ENCODE measurements around the gene ZNF598. TPM values are rescaled to one million over a fixed set of nuclear protein-coding genes. Genes with fewer than 3 reads are reported as not detected.
A peak's percentile ranks its signal among the peaks of the same experiment; 100 is the strongest.
"Not testable (repeated sequence)": the region's sequence is repeated elsewhere in the genome, so short reads cannot be mapped to it uniquely, and the experiment has no call there.

The ZNF598 gene
- total RNA-seq, 2 donors from 2014 or later, result 65.8 to 68.5 TPM

DNA sequence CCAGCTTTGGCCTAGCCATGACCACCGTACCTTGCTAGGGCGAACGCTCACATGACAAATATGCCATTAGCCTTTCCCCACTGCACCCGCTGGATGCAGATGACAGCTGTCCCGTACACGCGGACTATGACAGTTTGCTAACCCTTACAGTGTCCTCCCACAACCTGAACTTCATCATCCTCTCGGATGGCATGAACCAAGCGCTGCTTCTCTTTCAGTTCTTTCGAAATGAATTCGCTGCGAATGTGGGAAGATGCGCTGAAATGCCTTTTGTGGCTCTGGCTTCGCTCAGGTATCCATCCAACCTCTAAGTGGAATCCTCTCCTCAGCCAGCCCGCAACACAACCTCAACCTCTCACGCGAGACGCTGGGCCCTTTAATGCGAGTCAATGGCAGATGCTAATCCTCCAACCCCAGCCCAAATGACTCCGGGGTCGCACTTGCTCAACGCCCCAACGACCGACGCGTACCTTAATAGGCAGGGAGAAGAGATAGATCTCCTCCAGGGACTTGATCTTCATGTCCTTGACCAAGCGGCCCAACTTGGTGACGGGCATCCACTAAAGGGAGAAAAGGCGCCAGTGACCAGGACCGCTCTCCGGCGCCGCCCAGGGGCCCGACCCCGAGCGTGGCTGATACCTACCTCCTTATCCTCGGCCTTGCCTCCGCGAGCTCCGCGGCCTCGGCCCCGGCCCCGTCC is 45.7 kb downstream of the ZNF598 start:
- ATAC-seq (ENCODE audit: insufficient number of reproducible peaks, low FRiP score, low read depth) (peak; percentile 5), DNase-seq (ENCODE audit: low spot score) (no peak)
- no peaks in the 10 kb centered on the region for H3K27me3 ChIP-seq (replicated peaks; ENCODE audit: insufficient read depth)
- peaks cover 12 to 24% of the 10 kb centered on the region in 2 donors for H3K4me1 ChIP-seq (ENCODE audit: control insufficient read depth in 1 of 2, low read depth in 2 of 2)
- peak overlapping the region; percentile 92 for H3K4me3 ChIP-seq
- H3K36me3 ChIP-seq, result peaks cover 18% of the 10 kb centered on the region
- H3K9me3 ChIP-seq, result no peaks in the 10 kb centered on the region
- TF ChIP-seq, protein P1, sequence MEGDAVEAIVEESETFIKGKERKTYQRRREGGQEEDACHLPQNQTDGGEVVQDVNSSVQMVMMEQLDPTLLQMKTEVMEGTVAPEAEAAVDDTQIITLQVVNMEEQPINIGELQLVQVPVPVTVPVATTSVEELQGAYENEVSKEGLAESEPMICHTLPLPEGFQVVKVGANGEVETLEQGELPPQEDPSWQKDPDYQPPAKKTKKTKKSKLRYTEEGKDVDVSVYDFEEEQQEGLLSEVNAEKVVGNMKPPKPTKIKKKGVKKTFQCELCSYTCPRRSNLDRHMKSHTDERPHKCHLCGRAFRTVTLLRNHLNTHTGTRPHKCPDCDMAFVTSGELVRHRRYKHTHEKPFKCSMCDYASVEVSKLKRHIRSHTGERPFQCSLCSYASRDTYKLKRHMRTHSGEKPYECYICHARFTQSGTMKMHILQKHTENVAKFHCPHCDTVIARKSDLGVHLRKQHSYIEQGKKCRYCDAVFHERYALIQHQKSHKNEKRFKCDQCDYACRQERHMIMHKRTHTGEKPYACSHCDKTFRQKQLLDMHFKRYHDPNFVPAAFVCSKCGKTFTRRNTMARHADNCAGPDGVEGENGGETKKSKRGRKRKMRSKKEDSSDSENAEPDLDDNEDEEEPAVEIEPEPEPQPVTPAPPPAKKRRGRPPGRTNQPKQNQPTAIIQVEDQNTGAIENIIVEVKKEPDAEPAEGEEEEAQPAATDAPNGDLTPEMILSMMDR (IDR thresholded peaks at IDR 0.05), result no peak
- H3K27ac ChIP-seq, result peak overlapping the region; percentile 96 to 97

DNA sequence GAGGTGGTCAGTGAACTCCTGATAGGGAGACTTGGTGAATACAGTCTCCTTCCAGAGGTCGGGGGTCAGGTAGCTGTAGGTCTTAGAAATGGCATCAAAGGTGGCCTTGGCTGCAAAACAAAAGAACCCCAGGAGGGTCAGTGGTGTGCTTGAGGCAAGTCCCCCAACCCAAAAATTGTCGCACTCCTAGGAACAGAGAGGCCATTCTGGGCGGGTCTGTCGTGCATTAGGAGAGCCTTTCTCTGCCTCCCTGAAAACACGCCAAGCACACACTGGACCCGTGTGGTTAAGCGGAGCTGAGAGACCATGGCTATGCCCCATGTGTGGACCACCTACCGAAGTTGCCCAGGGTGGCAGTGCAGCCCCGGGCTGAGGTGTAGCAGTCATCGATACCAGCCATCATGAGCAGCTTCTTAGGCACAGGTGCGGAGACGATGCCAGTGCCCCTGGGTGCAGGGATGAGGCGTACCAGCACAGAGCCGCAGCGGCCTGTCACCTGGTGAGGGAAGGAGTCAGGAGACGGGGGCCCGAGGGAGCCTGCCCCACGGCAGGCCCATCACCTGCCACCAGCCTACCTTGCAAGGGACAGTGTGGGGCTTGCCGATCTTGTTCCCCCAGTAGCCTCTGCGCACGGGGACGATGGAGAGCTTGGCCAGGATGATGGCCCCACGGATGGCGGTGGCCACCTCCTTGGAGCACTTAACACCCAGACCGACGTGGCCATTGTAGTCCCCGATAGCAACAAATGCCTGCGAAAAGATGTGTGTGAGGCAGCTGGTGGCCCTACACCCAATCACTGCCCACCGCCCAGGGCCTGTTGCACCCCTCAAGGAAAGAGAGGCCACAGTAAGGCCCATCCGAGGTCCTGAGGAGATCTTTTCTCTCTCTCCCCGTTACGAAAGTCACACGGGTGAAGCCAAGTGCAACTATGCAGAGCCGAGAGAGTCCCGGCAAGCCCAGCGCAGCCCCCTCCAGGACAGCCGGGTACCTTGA is 47.2 kb downstream of the ZNF598 start:
- not testable (repeated sequence) for H3K4me3 ChIP-seq; DNase-seq (ENCODE audit: low spot score); H3K27ac ChIP-seq; ATAC-seq (ENCODE audit: insufficient number of reproducible peaks, low FRiP score, low read depth); H3K9me3 ChIP-seq; H3K27me3 ChIP-seq (replicated peaks; ENCODE audit: insufficient read depth)
- H3K36me3 ChIP-seq, result peaks cover 18% of the 10 kb centered on the region
- peaks cover 12 to 27% of the 10 kb centered on the region in 2 donors for H3K4me1 ChIP-seq (ENCODE audit: control insufficient read depth in 1 of 2, low read depth in 2 of 2)

DNA sequence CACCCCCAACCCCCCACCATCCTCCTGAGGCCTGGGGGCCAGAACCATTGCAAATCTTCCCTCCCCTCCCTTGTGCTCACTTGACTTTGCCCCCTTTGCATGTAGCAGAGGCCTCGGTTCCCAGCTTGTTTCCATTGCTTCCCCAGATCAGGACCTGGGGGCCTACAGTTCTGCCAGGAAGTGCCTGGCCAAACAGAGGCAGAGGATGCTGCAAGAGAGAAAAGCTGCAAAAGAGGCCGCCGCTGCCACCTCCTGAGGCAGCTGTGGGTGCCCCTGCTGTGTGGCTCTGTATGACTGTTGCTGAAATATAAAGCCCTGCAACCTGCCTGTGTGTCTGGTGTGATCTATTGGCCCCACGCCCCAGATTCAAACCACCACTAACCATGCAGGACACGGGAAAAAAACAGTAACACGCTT is 48.0 kb downstream of the ZNF598 start:
- Histone ChIP-seq H3K27me3 (replicated peaks; ENCODE audit: insufficient read depth) (no peaks in the 10 kb centered on the region), H3K36me3 (peaks cover 18% of the 10 kb centered on the region), H3K9me3 (no peaks in the 10 kb centered on the region), H3K4me3 (no peak overlapping the region), H3K4me1 (ENCODE audit: control insufficient read depth in 1 of 2, low read depth in 2 of 2) (peaks cover 12 to 27% of the 10 kb centered on the region in 2 donors), H3K27ac (no peak overlapping the region)
- no peak for ATAC-seq (ENCODE audit: insufficient number of reproducible peaks, low FRiP score, low read depth)
- no peak for DNase-seq (ENCODE audit: low spot score)
- TF ChIP-seq, protein P1 (IDR thresholded peaks at IDR 0.05), result no peak

DNA sequence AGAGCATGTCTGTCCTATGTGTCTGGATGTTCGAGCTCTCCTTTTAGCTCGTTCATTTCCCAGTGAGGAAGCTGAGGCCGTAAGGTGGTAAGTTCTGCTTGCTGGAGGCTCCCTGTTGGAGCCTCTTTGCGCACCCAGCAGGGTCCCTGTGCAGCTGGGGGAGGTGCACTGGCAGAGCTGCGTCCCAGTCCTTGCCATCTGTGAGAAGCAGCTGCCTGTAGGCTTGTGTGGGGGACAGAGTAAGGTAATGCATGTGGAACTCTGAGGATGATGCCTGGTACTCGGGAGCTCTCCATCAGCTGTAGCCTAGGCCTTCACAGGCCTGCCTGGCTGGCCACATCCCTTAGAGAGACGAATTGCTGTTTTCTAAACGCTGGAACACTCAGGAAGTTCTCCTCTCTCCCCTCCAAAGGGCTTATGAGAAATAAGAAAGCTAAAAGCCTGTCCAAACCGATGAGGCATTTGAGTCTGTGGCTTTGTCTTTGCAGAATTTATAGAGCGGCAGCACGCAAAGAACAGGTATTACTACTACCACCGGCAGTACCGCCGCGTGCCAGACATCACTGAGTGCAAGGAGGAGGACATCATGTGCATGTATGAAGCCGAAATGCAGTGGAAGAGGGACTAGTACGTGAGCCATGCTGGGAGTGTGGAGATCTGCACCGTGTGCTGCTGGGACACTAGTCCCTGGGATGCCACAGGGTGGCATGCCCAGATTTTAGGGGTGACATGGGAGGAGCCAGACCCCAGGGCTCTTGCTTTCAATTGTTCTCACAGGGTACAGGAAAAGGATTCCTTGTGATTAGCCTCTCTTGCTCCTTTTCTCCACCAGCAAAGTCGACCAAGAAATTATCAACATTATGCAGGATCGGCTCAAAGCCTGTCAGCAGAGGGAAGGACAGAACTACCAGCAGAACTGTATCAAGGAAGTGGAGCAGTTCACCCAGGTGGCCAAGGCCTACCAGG is 48.7 kb downstream of the ZNF598 start:
- H3K9me3 ChIP-seq, result no peaks in the 10 kb centered on the region
- peaks cover 18% of the 10 kb centered on the region for H3K36me3 ChIP-seq
- H3K27ac ChIP-seq, result no peak overlapping the region
- H3K27me3 ChIP-seq (replicated peaks; ENCODE audit: insufficient read depth), result no peaks in the 10 kb centered on the region
- TF ChIP-seq, protein P1 (IDR thresholded peaks at IDR 0.05), result no peak
- H3K4me3 ChIP-seq, result peak overlapping the region; percentile 86
- ATAC-seq (ENCODE audit: insufficient number of reproducible peaks, low FRiP score, low read depth) (no peak), DNase-seq (ENCODE audit: low spot score) (no peak)
- H3K4me1 ChIP-seq (ENCODE audit: control insufficient read depth in 1 of 2, low read depth in 2 of 2), result peaks cover 11 to 27% of the 10 kb centered on the region in 2 donors
